HG02884 (cell line): ENCODE measurements around the gene HEMK1.

Experiments
- ATAC-seq: cut with Tn5 transposase; IDR thresholded peaks from one replicate; pipeline ENCODE4 v1.9.1; 2021; ENCODE audit warnings: mild to moderate bottlenecking, moderate library complexity; ENCODE audit not compliant: unreplicated experiment

Gene HEMK1, protein sequence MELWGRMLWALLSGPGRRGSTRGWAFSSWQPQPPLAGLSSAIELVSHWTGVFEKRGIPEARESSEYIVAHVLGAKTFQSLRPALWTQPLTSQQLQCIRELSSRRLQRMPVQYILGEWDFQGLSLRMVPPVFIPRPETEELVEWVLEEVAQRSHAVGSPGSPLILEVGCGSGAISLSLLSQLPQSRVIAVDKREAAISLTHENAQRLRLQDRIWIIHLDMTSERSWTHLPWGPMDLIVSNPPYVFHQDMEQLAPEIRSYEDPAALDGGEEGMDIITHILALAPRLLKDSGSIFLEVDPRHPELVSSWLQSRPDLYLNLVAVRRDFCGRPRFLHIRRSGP

DNA sequence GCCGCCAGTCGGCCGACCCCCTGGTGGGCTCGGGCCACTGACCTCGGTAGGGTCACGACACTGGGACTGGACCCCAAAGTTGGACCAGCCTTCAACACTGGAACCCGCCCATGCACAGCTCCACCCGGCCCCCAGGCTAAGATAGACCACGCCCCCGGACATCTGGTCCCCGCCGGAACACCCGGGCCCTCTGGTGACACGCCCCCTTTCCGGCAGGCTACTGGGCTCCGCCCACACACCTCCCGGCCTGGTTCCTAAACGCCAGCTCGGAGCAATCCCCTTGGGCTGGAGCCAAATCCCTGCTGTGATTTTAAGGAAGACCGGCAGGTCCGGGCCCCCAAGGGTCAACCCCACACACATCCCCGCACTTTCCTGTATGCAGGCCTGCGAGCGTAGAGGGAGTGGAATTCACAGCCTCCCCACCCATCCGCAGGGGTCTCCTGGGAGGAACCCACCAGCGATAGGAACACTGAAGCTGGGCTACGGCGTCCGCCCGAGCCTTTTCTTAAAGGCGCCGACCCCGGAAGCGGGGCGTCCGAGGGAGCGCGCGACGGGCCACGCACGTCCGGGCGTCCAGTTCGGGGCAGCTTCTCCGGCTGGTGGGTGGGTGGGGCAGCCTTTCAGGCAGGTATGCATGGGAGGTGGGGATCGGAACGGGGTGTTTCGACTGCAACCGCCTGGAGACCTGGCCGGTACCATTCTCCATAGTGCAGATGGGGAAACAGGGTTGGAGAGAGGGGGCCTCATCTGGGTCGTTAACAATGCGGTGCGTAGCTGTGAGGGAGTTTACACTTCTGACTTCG is at the start of gene HEMK1:
Gene HEMK1 (plus strand): TSS at position 576 of the 803 bp plus-strand sequence. CDS start 1,583 bp downstream, outside the sequence.
- ATAC-seq: peak; percentile 59

DNA sequence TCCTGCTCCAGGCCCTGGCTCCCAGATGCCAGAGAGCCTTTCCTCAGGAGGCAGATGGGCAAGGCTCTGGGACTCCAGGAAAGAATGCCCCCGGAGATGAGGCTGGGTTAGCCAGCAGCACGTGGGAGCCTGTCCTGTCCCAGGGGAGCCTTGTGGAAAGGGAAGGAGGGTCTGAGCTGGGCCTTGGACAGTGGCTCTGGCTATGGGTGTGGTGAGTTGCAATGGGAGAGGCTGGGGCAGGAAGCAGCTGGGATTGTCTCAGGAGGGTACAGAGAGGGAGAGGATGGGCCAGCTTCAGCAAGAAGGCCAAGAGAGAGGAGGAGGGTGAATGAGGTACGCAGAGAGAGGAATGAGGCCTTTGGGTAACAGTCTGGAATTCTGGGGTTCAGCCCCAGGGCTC is 48.5 kb upstream of the HEMK1 start:
- ATAC-seq: no peak

DNA sequence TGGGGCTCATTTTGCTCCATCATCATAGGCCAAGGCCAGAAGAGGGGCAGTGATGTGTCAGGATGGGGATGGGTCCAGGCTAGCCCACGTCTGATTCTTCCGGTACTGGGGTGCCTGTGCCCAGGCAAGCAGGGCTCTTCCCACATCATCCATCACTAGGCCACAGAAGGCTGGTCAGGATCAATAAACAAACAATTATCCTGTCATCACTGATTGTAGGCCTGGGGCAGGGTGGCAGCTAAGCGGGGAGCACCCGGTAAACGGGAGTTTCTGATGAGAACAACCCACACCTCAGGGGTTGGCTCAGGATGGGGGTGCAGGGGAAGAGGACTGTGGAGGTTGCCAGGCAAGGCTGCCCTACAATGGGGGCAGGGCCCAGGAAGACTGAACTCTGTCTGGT is 47.8 kb upstream of the HEMK1 start:
- ATAC-seq: no peak

DNA sequence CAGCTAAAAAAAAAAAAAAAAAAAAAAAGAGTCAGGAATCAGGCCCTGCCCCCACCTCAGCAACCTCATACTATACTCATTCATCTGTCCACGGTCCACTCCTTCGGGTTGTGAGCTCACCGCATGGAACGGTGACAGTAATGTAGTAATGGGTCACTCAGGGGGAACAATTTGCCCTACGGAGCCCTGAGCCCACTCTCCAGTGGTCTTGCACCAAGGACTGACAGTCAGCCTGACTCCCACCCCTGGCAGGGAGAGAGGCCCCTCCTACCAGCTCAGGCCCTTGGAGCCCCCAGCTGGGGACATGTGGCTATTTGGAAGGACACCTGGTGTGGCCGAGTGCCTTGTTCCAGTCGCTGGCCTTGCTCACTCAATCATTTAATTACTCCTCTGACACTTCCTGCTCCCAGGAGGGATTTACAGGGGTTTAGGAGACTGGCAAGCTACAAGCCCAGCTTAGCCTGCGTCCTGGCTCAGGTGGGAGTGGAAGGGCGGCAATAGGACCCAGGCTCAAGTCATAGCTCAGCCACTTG is 46.0 kb upstream of the HEMK1 start:
- ATAC-seq: no peak

DNA sequence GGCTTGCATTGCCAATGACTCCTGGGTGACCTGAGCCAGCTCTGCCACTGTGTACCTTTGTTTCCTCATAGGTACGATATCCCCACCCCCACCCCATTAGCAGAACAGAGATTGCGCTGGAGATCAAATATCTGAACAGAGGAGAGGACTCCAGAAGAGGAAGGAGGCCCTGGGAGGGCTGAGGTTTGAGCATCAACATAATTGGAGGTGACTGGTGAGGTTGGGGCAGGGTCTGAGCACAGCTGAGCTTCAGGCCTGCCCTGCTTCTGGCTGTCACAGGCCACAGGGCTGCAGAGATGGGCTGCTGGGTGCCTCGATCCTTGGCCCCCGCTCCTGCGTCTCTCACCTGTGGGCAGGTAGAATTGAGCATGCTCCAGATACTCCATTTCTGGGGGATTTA is 44.6 kb upstream of the HEMK1 start:
- ATAC-seq: no peak

DNA sequence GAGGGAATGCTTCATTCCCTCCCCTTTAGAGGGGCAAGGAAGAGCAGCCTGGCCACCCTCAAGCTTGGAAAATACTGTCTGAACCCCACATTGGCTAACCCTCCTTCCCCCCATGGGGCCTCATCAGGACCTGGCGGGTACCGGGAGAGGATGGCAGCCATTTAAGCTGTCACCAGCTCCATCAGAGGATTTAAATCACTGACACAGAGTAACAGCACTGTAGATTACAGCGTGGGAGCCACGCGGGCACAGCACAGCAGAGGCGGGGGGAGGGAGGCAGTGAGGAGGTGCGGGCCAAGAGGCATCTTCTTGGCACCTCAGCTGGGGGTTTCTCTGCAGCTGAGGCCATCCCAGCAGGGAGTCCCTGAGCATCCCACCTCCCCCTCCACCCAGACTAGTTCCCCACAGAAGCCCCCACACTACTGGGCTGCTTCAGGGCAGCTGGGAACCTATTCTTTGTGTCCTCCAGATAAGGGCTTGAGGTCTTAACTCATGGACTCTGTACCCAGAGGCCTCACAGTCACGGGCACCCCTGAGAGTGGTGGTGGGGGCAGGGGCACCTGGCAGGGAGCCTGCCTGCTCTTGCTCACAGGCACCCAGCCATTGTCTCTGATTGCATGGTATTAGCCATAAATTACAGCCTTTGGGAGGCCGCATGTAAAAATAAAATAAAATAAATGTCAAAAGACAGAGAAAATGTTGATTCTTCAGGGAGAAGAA is 44.0 kb upstream of the HEMK1 start:
- ATAC-seq: no peak

DNA sequence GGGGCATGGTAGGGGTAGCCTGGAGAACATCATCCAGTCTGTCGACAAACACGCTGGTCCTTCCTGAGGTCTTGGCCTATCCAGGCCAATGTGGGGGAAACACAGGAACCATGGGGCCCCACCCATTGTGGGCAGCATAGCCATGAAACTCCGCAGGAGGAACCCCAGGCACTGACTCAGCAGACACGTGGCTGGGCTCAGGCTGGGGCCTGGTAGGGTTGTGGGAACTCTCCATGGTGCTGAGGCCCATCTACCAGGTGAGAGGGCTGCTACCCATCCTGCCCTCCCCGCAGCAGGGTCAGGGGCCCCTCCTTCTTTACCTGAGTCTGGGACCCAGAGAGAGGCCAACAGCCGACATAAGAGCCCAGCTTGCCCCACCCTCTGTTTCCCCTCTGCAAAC is 43.3 kb upstream of the HEMK1 start:
- ATAC-seq: no peak

DNA sequence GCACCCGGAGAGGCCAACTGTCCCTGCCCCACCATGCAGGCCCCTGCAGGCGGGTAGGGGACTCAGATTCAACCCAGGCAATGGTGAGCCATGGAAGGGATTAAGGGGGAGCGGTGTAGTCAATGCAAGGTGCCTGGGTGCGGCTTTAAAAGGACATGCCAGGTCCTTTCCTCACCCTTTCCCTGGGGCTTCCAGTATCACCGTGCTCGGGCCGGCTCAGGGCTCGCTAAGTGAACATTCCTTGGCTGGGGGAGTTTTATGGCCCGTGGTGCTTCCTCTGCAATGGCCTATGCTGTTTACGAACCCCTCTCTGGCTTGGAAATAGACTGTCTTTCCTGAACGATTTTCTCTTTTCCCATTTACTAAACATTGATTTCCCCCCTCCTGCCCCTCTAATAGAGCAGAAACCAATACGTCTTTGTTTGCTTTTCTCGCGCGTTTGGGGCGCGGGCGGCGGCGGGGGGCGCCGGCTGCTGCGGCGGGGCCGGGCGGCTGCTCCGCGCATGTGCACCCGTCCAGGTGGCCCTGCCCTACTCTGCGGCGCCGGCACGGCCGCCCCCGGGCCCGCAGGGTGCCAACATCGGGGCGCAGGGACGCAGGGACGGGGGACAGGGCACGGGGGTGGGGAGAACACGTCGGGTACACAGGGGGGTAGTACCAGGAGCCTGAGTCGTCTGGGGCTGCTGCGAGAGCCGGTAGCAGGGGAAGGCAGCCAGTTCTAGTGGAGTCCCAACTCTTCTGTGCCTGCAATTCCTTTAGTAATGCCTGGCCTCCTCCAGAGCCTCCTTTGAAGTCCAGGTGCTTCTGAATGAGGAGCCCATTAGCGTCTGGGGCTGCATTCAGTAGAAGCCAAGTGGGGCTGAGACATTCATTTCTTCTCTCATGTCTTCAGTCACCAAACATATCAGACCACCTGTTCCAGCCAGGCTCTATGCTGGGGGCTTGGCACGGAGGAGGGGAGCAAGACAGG is 39.0 kb upstream of the HEMK1 start:
- no peak for ATAC-seq

DNA sequence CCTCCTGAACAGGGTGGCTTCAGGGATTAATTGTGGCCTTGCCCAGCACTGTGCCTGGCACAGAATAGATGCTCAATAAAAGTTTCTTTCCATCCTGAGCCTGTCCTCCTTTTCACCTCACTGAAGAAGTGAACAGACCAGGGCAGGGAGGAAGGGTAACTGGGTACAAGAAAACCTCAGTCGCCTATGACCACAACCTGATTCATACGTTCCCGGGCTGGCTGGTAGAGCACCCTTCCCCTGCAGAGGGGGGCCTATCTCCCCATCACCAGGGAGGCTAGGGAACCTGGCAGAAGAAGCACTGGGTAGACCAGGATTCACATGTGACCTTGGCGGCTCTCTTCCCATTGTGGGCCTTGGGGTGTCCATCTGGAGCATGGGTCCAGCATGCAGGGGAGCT is 38.1 kb upstream of the HEMK1 start:
- ATAC-seq: no peak

DNA sequence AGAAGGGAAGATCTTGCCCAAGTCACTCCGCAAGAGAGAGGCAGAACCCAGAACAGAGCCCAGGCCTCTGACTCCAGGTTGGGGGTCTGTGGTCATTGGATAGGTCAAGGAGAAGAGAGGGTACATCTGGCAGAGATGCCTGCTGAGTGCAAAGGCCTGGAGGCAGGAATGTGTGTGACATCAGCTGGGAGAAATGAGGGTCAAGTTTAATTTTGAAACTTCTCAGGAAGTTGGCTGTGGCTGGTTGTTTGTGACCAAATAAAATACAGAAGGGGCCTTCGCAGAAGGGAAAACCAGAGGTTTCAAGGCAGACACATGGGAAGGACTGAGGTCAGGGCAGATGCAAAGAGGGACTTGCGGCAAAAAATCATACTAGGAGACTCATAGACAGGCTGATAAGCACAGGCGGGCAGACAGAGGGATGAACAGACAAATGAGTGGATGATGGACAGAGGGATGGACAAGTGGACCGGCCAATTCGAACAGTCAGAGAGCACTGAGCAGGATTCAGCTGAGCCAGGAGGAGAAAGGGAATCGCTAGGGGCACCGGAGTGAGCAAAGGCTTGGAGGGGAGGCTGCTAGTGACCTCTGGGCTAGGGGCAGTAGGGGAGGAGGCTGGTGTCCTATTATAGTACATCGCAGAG is 37.1 kb upstream of the HEMK1 start:
- no peak for ATAC-seq

DNA sequence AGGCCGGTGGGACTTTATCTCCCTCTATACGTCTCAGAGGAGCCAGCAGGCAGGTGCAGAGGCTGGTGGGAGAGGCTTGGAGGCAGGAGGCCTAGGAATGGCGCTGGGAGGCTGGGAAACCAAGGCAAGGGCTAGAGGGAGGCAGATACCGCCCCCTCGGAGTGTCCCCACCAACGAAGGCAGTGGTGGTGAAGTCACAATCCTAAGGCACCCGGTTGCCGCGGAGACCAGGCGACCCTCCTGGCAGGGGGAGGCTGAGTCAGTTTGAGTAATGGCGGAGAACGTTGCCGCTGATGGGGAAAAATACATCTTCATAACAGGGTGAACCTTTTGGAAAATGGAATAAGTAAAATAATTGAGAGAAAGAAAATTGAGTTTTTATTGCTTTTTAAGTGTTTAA is 36.0 kb upstream of the HEMK1 start:
- ATAC-seq: no peak

DNA sequence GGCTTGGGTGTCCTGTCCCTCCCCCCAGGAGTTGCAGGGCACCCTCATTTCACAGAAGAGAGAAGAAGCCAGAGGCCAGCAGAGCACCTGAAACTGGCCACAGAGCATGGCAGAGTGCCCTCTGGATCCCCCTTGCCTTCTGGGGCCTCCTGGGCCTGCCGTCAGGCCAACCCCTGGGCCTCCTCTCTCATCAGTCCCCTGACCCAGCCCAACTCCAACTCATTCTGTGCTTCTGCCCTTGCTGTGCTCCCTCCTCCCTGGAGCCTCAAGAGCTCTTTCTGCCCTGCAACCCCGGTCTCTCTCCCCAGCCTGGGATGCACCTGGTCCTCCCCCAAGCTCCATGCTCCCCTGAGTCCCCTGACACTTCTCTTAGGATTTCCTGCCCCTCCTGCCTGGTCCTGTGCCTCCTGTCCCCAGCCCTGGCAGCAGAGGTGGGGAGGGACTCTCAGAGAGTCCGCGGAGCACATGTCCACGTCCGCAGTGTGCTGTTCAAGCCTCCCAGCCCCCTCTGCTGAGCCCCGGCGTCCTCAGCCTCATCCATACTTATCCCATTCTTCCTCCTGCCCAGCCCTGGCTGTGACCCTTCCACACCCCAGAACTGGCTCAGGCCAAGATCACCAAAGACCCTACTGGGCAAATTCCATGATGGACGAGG is 35.4 kb upstream of the HEMK1 start:
- no peak for ATAC-seq

DNA sequence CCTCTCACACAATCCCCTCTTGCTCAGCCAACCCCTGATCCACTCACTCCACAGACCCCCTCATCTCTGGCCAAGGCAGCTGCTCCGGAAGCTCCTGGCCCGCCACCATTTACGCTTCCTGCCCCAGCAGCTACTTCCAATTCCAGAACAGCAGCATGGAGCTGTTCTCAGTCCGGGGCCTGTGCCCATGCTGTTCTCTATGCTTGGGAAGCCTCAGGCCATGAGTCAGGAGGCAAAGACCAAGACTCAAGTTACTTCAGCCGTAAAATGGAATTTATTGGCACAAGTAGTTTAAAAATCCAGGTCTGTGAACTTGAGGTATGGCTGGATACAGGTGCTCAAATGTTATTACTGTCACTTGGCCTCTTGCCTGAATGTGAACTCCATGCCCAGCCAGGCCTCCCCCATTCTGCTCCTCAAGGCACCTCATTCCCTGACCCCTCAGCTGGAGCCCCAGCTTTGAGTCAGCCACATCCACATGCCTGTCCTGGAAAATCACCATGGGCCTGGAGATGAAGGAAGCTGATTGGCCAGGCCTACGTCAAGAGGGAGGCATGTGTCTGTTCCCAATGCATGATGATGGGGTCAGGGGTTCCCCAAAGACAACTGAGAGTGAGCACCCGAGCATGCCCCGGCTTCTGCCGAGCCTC is 34.5 kb upstream of the HEMK1 start:
- ATAC-seq: no peak

DNA sequence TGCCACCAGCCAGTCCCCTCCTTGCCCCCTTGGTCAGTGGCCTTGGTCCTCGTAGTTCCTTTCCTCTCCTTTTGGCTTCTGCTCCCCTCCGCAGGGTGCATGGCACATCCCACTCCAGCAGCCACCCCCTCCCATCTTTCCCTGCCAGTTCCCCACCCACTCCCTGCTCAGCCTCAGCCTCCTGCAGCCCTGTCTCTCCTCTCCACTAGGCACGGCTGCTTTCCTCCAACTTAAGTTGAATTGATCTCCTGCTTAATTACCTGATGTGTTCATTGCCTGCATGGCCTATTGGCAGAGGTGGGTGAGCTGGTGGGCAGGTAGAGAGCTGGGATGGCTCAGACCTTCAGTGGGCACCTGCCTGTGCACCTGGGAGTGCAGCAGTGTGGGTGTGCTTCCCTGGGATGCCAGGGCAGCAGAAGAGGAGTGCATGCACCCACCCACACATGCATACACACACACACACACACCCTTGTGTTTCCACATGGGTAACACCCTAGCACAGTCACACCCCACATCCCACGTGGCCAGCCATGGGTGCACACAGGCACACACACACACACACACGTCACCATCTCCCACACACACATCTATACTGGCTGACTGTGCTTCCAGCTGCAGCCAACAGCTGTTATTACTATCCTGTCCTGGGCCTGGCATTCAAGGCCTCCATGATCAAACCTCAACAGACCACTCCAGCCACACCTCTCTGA is 32.7 kb upstream of the HEMK1 start:
- ATAC-seq: no peak

DNA sequence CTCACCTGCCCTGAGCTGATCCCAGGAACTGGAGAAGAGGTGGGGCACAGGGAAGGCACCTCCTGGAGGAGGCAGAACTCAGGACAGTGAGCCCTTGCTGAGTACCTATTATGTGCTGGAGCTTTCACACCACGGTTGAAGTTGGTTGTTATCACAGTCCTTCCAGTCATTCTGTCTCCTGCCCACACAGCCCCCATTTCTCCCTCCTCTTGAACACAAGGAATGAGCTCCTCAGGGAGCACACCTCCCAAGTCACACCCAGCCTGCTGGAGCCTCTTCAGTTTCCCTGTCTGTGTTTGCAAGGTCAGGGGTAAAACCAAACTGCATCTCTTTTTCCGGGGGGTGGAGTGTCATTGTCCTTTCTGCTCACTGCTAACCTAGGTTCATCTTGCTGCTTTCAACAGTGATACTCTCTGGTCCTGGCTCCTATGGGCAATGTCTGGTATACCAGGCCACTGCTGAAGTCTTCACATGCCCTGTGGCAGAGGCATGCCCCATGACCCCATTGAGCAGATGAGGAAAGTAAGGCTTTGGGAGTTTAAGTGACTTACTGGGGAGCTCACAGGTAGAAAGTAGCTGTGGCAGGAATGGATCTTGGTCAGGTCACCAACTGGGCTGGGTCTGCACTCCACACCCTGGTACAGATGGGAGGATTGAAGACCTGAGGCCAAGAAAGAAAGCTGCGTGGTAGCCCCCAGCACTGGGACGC is 31.7 kb upstream of the HEMK1 start:
- ATAC-seq: no peak

DNA sequence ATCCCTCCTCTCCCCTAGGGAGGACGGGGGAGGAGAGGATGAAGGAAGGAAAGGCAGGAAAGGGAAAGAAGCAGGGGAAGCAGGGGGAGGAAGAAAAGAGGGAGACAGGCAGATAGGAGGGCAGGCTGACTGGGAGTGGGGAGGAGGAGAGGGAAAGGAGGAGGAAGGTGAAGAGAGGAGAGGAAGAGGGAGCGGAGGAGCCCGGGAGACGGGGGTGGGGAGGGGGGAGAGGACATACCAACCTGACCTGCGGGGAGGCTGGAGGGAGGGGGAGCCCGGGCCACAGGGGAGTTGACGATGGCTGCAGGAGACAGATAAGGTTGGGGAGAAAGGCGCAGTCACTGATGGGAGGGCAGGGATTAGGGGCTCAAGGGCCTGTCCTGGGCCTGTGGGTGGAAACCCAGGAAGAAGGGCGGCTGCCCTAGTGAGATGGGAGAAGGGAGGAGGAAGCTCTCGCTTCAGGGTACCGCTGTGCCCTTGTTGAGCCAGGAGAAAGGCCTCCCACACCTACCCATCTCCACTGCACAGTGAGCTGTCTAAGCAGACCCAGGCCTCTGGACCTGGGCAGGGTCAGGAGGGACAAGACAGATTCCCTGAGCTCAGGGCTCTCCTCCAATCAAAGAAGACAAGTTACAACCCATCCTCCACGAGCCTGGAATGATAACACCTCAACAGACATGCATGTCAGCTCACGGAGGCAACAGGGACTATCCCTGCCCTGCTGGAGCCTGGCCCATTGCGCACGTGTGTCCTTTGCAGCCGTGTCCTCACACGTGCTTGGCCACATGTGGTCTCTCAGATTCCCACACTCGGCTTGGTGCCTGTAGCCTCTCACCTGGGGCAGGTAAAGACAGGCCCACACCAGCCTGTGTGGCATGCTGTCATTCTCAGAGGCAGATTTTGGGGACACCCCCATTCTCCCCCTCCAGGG is 29.7 kb upstream of the HEMK1 start:
- ATAC-seq: no peak
